ENCODE data around the gene NATD1.
A peak's percentile ranks its signal among the peaks of the same experiment; 100 is the strongest.

NATD1 gene

DNA sequence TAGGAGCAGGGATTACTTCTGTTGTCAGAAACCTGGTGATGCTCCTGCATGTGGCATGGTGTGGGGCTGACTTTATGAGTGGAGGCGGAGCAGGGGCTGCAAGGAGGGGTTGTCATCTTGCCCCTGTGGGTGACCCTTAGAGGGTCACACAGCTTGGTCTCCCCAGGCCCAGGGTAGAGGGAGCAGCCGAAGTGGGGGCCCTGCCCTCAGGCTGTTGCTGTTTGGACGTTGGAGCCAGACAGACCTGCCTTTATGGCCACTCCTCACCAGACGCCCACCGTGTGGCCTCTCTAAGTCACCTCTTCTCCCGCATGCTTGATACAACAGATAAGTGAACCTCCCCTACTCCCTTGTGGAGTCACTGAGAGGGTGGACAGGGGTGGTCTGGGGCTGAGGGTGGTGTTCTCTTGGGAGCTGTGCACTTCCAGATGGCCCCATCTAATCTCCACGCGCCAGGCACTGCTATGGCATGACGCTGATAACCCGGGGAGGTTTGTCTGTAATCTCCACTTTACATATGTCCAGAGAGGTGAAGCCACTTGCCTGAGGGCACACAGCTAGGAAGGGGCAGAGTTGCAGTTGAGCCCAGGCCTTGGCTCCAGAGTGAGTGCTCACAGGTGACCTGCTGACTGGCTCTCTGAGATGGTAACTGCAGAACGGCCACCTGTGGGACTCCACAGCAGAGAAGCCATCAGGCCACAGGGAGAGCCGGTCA lies 41.3 kb upstream of the NATD1 start:
- Mint-ChIP-seq H3K27me3 (no peaks in the 10 kb centered on the region), H3K4me3 (no peak overlapping the region), H3K36me3 (ENCODE audit: low read depth) (peaks cover 42% of the 10 kb centered on the region), H3K9me3 (no peaks in the 10 kb centered on the region), H3K4me1 (ENCODE audit: low read depth) (peaks cover 44% of the 10 kb centered on the region), H3K27ac (peak overlapping the region; percentile 49)

DNA sequence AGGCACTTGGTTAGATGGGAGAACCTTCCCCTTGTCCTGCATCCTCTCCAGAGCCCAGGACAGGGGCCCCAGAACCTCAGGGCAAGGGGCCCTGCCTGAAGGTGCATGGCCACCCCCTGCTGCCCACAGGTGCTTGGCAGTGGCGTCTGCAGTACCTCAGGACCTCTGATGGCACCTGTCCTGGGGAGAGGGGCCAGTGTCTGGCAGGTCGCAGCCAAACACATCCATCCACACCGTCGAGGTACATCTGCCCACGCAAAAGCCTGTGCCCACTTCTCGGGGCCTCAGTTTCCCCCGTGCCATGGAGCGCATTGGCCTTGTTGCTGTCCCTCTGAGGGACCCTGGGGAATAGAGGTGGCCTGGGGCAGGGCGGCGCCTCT lies 40.6 kb upstream of the NATD1 start:
- H3K4me3 Mint-ChIP-seq, result no peak overlapping the region
- H3K27ac Mint-ChIP-seq, result no peak overlapping the region
- H3K9me3 Mint-ChIP-seq, result no peaks in the 10 kb centered on the region
- no peaks in the 10 kb centered on the region for H3K27me3 Mint-ChIP-seq
- peaks cover 44% of the 10 kb centered on the region for H3K36me3 Mint-ChIP-seq (ENCODE audit: low read depth)
- H3K4me1 Mint-ChIP-seq (ENCODE audit: low read depth), result peaks cover 49% of the 10 kb centered on the region

DNA sequence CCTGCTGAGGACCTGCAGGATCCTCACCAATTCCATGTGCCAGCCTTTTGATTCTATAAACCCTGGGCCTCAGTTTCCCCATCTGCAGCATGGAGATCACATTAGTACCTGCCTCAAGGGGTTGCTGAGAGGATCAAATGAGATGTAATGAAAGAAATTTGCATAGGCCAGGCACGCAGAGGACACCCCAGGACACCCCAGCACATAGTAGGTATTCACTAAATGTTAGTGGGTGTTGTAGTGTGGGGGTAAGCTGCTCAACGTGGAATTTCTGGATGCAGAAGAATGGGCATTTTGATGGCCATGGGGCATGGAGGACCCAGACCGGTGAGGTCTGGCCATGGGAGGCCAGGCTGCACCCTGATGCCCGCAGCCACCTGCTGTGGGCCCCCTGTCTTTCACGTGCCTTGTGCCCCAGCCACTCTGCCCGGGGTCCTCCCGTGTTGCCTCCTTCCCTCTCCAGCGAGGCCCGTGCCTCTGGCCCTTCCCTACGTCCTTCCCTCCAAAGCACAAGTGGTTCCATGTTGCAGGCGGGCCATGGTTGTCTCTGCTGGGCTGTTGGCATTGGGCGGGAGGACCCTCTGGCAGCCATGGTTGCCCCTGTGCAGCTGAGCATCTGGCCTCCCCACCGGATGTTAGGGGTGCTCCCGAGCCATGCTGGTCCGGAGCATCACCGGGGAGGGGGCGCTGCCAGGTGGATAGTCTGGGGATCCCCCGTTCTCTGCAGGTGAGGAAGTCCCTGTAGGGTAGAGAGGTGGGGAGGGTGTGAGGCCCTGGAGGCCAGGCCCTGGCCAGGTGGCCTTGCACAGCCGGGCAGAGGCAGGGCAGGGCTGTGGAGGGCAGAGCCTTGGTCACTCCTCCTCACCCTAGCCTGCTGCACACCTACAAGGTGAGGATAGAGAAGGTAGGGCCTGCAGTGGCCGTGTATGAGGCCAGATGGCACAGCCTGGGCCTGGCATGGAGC lies 39.9 kb upstream of the NATD1 start:
- Mint-ChIP-seq H3K27me3 (no peaks in the 10 kb centered on the region), H3K9me3 (no peaks in the 10 kb centered on the region), H3K27ac (no peak overlapping the region), H3K4me3 (no peak overlapping the region), H3K36me3 (ENCODE audit: low read depth) (peaks cover 50% of the 10 kb centered on the region), H3K4me1 (ENCODE audit: low read depth) (peaks cover 55% of the 10 kb centered on the region)

DNA sequence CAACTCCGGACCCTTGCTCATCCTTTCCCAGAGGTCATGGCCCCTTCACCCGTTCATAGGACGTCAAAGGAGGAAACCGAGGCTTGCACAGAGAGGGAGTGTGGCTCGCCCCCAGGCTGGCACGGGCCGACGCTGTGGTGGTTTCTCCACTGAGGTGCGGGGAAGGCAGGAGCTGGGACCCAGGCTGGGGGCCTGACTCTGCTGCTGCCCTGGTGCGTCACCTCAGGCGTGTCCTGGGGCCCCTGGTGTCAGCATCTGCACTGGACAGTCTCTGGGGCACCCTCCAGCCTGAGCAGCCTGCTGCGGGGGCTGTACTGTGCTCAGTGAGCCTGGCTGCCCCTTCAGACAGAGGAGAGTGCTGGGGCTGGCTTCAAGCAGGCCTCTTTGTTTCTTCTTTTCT lies 38.7 kb upstream of the NATD1 start:
- Mint-ChIP-seq H3K4me3 (no peak overlapping the region), H3K36me3 (ENCODE audit: low read depth) (peaks cover 53% of the 10 kb centered on the region), H3K27me3 (no peaks in the 10 kb centered on the region), H3K4me1 (ENCODE audit: low read depth) (peaks cover 67% of the 10 kb centered on the region), H3K27ac (no peak overlapping the region), H3K9me3 (no peaks in the 10 kb centered on the region)

DNA sequence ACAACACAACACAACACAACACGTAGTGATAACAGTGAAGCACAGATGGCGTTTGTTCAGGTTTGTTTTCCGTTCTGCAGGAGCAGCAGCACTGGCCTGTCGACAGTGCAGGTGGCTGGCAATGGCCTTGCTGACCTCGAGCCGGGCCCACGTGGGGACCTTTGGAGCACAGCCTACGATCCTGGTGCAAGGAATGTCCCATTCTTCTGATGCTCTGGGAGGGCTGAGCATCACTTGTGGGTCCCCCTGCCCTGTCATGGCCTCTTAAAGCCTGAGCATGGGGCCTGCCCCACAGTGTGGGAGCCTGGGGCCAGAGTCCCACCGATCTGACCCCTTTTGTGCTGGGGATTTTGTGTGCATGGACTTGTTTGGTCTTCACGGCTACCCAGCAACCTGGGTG lies 38.1 kb upstream of the NATD1 start:
- Mint-ChIP-seq H3K27me3 (no peaks in the 10 kb centered on the region), H3K4me1 (ENCODE audit: low read depth) (peaks cover 71% of the 10 kb centered on the region), H3K9me3 (no peaks in the 10 kb centered on the region), H3K36me3 (ENCODE audit: low read depth) (peaks cover 53% of the 10 kb centered on the region), H3K27ac (no peak overlapping the region), H3K4me3 (no peak overlapping the region)

DNA sequence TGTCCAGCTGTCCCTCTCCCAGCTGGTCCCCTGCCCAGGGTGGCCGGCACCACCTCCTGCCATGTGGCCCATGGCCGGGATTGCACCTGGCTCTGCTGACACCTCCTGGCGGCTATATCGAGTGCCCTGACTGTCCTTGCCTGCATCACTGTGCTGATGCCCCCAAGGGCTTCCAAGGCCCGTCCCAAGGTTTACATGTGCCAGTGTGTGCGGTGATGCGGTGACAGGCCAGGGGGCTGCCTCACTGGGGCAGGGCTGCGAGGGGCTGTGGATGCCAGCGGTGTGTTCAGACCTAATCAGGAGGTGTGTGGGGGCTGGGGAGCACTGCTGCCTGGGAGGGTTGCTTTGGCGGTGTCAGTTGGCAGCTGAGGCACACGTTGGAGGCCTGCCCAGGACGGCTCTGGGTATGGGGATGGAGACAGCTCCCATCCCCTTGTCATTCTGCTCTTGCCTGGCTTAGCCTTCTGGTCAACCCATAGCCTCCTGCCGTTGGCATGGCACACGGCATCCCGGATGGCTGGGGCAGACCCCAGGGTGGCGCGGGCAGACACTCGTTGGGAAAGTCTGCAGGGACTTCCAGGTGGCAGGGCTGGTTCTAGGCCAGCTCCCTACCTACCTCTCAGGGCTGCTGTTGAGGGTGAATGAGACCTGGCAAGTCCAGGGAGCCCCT lies 36.8 kb upstream of the NATD1 start:
- Mint-ChIP-seq H3K27me3 (no peaks in the 10 kb centered on the region), H3K27ac (peak overlapping the region; percentile 74), H3K4me3 (no peak overlapping the region), H3K4me1 (ENCODE audit: low read depth) (peaks cover 69% of the 10 kb centered on the region), H3K36me3 (ENCODE audit: low read depth) (peaks cover 66% of the 10 kb centered on the region), H3K9me3 (no peaks in the 10 kb centered on the region)

DNA sequence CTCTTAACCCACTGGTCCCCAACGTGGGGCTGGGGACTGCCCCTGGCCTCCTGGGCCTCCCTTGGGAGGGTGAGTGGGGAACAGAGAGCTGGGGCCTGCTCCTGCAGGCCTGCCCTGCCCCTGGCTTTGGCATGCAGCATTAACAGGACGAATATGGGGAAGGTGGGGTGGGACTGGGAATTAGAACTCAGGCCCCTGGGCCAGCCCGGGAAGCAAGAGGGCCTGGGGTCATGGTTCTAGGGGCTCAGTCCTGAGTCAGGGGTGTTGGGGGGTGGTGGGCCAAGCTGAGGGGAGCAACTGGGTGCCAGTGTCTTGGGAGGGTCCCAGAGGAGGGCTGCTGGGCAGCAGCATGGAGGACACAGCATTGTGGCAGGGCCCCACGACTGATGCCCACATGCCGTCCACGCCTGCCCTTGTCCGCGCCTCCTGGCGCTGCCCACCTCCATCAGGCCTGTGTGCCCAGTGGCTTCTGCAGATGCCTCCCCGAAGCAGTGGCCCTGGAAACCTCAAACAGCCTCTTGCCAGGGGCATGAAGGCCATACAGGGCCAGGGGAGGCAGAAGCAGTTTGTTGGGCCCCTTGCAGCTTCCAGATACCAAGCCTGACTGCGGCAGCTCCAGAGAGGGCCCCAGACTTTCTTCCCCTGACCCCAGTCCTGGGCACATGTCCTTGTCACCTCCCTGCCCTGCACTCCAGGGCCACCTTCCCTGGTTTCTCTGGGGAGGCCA lies 36.1 kb upstream of the NATD1 start:
- H3K36me3 Mint-ChIP-seq (ENCODE audit: low read depth), result peaks cover 59% of the 10 kb centered on the region
- H3K27me3 Mint-ChIP-seq, result no peaks in the 10 kb centered on the region
- H3K27ac Mint-ChIP-seq, result peak overlapping the region; percentile 99
- H3K4me3 Mint-ChIP-seq, result peak overlapping the region; percentile 100
- H3K9me3 Mint-ChIP-seq, result no peaks in the 10 kb centered on the region
- peaks cover 62% of the 10 kb centered on the region for H3K4me1 Mint-ChIP-seq (ENCODE audit: low read depth)

DNA sequence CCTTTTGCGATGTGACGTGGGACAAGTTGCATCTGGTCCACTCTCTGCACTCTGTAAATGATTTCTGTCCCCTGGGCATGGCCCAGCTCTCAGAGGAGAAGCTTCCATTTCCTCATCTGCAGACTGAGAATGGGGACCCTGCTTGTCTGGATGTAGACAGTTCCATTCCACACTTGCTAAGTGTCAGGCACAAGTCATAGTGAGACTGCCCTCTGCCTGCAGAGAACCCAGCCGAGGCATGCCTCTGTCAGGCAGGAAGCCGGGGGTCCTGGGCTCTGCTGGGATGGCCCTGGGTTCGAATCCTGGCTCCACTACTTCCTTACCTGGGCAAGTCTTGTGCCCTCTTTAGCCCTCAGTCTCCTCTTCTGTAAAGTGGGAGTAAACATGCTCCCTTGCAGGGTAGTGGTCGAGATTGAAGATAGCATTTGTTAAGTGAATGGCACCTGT lies 35.4 kb upstream of the NATD1 start:
- Mint-ChIP-seq H3K27ac (peak overlapping the region; percentile 99), H3K36me3 (ENCODE audit: low read depth) (peaks cover 55% of the 10 kb centered on the region), H3K4me3 (peak overlapping the region; percentile 100), H3K9me3 (no peaks in the 10 kb centered on the region), H3K27me3 (no peaks in the 10 kb centered on the region), H3K4me1 (ENCODE audit: low read depth) (peaks cover 60% of the 10 kb centered on the region)

DNA sequence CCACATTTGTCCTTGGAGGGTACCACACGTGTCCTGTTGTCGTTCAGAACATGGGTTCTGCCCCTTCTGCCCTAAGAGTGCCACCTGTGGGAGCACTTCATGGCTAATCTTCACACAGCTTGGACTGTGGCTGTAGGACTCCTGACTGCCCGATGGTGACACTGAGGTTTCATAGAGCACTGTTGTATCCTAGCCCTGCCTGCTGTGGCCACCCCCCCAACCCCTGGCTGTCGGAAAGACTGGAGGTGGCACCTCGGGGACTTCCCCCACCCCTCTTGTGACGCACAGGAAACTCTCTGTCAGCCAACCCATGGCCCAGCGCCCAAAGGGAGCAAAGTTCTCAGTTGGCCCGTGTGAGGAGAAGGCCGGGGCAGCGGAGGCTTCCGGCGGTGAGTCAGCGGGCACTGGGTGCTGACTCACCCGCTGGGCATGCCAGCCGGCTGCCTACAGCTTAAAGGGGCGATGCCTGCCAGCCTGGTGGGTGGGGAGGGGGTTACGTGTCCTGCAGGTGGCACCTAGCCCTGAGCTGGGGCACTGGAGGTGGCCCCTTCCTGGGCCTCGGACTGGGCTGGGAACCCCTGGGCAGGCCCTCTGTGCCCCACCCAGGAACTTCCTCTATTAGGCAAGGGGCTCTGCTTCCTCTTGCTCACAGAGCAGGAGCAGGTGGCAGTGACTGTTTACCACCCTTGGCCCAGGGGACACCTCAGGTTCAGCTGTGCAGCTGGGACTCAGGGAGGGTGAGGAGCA lies 34.7 kb upstream of the NATD1 start:
- Mint-ChIP-seq H3K27me3 (no peaks in the 10 kb centered on the region), H3K27ac (peak overlapping the region; percentile 99), H3K4me1 (ENCODE audit: low read depth) (peaks cover 61% of the 10 kb centered on the region), H3K36me3 (ENCODE audit: low read depth) (peaks cover 55% of the 10 kb centered on the region), H3K4me3 (peak overlapping the region; percentile 100), H3K9me3 (no peaks in the 10 kb centered on the region)

DNA sequence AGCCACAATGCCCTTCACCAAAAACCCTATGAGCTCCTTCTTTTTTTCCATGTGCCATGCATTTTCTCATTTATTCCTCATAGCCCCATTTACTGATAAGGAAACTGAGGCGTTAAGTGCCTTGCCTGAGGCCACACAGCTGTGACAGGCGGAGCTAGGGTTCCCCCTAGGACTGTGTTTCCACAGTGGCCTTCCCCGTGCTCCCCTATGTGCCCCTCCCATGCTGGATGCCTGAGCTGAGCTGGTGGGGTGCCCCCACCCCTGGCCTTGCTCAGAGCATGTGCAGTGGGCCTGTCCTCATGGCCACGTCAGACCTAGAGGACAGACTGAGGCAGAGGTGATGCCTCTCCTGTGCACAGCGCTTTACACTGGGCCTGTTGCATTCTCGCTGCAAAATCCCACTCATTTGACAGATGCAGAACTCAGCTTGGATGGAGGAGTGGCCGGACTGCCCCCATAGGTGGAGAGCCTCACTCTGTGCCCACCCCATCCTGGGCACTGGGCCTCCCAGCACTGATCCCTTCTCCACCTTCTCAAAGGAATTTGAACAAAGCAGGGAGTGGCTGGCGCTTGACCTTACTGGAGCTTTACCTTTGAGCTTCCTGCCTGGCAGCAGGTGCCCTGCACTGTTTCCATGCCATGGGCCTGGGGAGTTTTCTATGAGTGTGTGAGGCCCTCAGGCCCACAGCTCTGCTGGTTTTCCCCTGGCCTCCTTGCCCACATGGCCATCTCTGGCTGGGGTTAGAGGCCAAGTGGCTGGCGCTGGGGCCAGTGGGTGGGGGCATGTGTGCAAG lies 33.9 kb upstream of the NATD1 start:
- H3K27ac Mint-ChIP-seq, result peak overlapping the region; percentile 99
- H3K4me1 Mint-ChIP-seq (ENCODE audit: low read depth), result peaks cover 63% of the 10 kb centered on the region
- H3K36me3 Mint-ChIP-seq (ENCODE audit: low read depth), result peaks cover 51% of the 10 kb centered on the region
- H3K4me3 Mint-ChIP-seq, result peak overlapping the region; percentile 100
- H3K27me3 Mint-ChIP-seq, result no peaks in the 10 kb centered on the region
- H3K9me3 Mint-ChIP-seq, result no peaks in the 10 kb centered on the region

DNA sequence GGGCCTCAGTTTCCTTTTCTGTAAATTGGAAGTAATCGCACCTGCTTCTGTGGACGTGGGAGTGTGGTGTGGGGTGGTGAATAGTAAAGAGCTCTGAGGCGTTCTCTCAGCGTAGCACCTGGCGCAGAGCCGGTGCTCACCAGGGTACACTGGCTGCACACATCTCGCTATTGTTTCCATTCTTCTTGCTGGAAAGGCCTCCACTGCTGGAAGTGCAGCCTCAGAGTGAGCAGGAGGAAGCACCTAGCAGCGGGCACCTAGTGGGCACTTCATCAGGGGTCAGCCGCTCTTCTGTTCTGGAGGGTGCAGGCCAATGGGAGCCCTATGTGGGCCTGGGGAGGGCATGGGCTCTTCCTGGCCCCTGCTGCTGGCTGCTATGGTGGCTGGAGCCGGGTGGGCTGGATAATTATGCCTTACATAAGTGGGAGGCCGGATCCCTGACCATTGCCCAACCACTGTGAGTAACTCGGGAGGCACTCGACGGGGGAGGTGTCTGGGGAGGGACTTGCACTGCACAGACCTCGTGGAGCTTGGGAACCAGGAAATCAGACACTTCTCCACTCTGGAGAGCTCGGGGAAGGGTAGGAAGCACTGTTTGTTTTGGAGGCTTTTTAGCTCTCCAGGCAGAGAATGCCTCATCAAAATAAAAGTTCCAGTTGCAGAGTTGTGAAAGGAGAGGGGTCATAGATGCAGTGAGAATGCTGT lies 33.0 kb upstream of the NATD1 start:
- peaks cover 64% of the 10 kb centered on the region for H3K4me1 Mint-ChIP-seq (ENCODE audit: low read depth)

DNA sequence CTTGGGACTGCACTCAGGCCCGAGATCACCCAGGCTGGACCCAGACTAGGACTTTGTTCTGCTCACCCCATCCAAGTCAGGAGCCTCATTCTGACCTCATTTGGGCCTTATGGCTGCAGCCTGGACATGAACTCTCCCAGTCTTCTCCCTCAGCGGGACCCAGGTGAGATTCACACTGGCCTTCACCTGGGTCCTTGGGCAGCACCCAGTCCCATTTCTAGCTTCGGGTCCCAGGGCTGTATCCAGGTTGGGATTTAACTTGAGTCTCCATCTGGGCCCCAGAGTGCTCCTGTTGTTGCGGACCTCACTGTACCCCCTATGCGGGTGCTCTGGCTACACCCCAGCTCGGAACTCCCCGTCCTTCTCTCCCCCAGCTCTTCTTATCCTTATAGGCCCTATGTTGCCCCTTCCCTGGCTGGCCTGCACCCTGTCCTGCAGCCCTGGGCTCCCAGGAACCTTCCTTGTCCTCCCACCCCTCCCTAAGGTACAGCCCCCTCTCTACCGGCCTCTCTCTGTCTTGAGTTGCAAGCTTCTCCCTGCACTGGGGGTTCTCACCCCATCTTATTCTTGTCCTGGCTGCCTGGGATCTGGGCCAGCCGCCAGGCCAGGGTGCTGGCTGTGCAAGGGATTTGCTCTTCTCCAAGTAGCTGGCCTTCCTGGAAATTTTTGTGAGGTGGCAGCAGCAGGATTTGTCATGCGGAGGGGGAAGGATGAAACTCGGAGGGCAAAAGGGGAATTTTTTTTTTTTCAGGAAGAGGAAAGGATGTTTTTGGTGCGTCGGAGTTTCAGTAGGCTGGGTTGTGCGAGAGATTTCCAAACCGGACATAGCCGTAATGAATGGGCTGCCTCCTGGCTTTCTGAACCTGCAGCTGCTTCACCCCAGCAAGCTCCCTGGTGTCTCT lies 32.2 kb upstream of the NATD1 start:
- peak overlapping the region; percentile 100 for H3K4me3 Mint-ChIP-seq
- no peaks in the 10 kb centered on the region for H3K9me3 Mint-ChIP-seq

More for the DNA sequence above, 33.0 kb upstream of the NATD1 start:
- H3K9me3 Mint-ChIP-seq, result no peaks in the 10 kb centered on the region
- H3K27me3 Mint-ChIP-seq, result no peaks in the 10 kb centered on the region
- peaks cover 43% of the 10 kb centered on the region for H3K36me3 Mint-ChIP-seq (ENCODE audit: low read depth)
- peak overlapping the region; percentile 99 for H3K27ac Mint-ChIP-seq
- H3K4me3 Mint-ChIP-seq, result peak overlapping the region; percentile 100

More for the DNA sequence above, 32.2 kb upstream of the NATD1 start:
- Mint-ChIP-seq H3K27me3 (no peaks in the 10 kb centered on the region), H3K4me1 (ENCODE audit: low read depth) (peaks cover 66% of the 10 kb centered on the region), H3K27ac (peak overlapping the region; percentile 99), H3K36me3 (ENCODE audit: low read depth) (peaks cover 38% of the 10 kb centered on the region)

Measured in stimulated activated naive CD8-positive, alpha-beta T cell treated with anti-CD3 and anti-CD28 coated beads, Interleukin-15, Interleukin-2, amounts not matched to agents 100 ng/mL and 50 ng/mL, for 24 hours (primary cell).